ENCODE measurements around the gene MAML3. TPM values are rescaled to one million over a fixed set of nuclear protein-coding genes. Genes with fewer than 3 reads are reported as not detected.

The MAML3 gene
- total RNA-seq, 6 donors from 2014 or later = 9.6 to 31.4 (median 14.5) TPM

DNA sequence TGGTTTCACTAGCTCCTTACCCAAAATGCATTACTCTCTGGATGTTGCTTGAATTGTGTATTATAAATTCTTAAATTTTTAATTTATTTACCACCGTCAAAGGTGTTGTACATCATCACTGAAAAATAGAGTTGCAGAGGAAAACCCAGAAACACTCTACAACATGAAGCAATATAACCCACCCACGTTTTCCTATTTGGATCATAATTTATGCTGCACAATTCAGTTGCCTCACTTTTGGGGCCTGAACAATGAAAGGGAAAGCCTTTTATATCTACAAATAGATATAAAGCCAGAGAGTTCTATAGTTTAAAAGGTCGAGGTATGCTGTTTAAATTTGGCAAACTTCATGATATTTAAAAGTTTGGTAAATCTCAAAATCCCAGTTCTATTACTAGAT is 372.9 kb downstream of the MAML3 start:
- WGBS, 2 donors = 69 to 89% methylated on average over 3 of the region's 3 CpGs
- no peak overlapping the region for H3K27ac ChIP-seq
- no peaks in the 10 kb centered on the region for H3K9me3 ChIP-seq
- TF ChIP-seq POLR2AphosphoS5 (IDR thresholded peaks at IDR 0.05) (no peak), POLR2A (IDR thresholded peaks at IDR 0.05) (no peak), EP300 (IDR thresholded peaks at IDR 0.05) (no peak)
- TF ChIP-seq, protein P1, sequence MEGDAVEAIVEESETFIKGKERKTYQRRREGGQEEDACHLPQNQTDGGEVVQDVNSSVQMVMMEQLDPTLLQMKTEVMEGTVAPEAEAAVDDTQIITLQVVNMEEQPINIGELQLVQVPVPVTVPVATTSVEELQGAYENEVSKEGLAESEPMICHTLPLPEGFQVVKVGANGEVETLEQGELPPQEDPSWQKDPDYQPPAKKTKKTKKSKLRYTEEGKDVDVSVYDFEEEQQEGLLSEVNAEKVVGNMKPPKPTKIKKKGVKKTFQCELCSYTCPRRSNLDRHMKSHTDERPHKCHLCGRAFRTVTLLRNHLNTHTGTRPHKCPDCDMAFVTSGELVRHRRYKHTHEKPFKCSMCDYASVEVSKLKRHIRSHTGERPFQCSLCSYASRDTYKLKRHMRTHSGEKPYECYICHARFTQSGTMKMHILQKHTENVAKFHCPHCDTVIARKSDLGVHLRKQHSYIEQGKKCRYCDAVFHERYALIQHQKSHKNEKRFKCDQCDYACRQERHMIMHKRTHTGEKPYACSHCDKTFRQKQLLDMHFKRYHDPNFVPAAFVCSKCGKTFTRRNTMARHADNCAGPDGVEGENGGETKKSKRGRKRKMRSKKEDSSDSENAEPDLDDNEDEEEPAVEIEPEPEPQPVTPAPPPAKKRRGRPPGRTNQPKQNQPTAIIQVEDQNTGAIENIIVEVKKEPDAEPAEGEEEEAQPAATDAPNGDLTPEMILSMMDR (IDR thresholded peaks at IDR 0.05) = no peak
- no peaks in the 10 kb centered on the region for H3K27me3 ChIP-seq
- ATAC-seq (ENCODE audit: low FRiP score in 2 of 2) (no peak), DNase-seq (no peak)
- no peaks in the 10 kb centered on the region for H3K36me3 ChIP-seq
- no peaks in the 10 kb centered on the region for H3K4me1 ChIP-seq
- no peak overlapping the region for H3K4me3 ChIP-seq

DNA sequence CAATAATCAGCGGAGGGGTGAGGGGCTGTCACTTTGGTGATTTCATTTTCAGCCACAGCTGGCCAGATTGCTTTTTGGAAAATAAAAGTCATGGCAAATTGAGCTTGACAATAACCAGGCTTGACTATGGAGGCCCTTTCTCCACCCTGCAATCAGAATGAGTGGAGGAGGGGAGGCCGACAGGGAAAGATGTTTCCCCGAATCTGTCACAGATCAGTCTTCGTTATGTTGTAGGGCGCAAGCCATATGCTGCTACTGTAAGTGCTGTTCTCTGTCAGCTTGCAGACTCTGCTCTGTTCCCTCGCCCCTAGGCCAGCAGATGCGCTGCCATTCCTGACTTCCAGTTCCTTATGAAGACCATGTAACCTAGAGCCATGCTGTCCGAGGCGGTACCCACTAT is 374.3 kb downstream of the MAML3 start:
- no peak for DNase-seq
- Histone ChIP-seq H3K4me3 (no peak overlapping the region), H3K27ac (no peak overlapping the region), H3K36me3 (no peaks in the 10 kb centered on the region), H3K4me1 (no peaks in the 10 kb centered on the region), H3K27me3 (no peaks in the 10 kb centered on the region), H3K9me3 (no peaks in the 10 kb centered on the region)
- WGBS, 2 donors = 97 to 99% methylated on average over 9 of the region's 9 CpGs
- no peak for TF ChIP-seq POLR2A (IDR thresholded peaks at IDR 0.05)
- TF ChIP-seq, protein P1 (IDR thresholded peaks at IDR 0.05) = no peak
- no peak for TF ChIP-seq EP300 (IDR thresholded peaks at IDR 0.05)
- no peak for TF ChIP-seq POLR2AphosphoS5 (IDR thresholded peaks at IDR 0.05)
- ATAC-seq (ENCODE audit: low FRiP score in 2 of 2) = no peak

DNA sequence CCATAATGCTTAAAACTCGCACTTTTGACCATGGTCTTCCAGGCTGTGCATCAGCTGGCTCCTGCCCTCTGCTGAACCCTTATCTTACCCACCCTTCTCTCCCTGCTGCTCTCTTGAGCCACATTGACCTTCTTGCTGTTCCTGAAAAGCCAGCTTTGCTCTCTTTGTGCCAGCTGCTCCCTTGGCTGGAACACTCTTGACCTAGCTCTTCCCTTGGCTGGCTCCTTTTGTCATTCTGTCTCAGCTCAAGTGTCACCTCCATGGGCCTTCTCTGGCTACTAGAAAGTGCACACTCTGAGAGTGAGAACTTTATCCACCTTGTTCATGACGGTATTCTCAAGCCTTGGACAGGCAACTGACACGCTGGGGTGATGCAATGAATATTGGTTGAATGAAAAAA is 376.2 kb downstream of the MAML3 start:
- TF ChIP-seq EP300 (IDR thresholded peaks at IDR 0.05) (no peak), POLR2AphosphoS5 (IDR thresholded peaks at IDR 0.05) (no peak), POLR2A (IDR thresholded peaks at IDR 0.05) (no peak)
- TF ChIP-seq, protein P1 (IDR thresholded peaks at IDR 0.05) = no peak
- ATAC-seq (ENCODE audit: low FRiP score in 2 of 2) (no peak), DNase-seq (no peak)
- H3K27me3 ChIP-seq = no peaks in the 10 kb centered on the region
- no peaks in the 10 kb centered on the region for H3K36me3 ChIP-seq
- 95 to 98% methylated on average over 3 of the region's 3 CpGs for WGBS, 2 donors
- H3K27ac ChIP-seq = no peak overlapping the region
- H3K4me3 ChIP-seq = no peak overlapping the region
- no peaks in the 10 kb centered on the region for H3K4me1 ChIP-seq
- H3K9me3 ChIP-seq = no peaks in the 10 kb centered on the region

DNA sequence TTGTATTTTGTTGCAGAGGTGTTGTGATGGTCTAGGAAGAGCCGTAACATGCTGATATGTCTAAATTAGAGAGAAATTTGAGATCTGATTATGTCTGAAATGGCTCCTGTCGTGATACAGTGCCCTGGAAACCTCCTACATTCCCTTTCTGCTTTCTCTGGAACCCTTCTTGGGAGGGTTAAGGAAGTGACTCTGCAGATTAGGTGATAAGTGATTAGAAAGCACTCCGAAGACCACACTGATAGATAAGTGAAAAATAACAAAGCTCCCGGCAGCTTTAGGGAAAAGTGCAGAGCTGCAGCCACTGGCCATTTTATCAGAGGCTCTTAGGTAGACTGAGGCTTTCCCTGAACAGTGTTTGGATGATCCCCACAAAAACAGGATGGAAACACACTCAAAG is 377.7 kb downstream of the MAML3 start:
- DNase-seq (no peak), ATAC-seq (ENCODE audit: low FRiP score in 2 of 2) (no peak)
- Histone ChIP-seq H3K9me3 (no peaks in the 10 kb centered on the region), H3K36me3 (no peaks in the 10 kb centered on the region), H3K4me3 (no peak overlapping the region), H3K27ac (no peak overlapping the region), H3K4me1 (no peaks in the 10 kb centered on the region), H3K27me3 (no peaks in the 10 kb centered on the region)
- WGBS, 2 donors = 48 to 61% methylated on average over 4 of the region's 4 CpGs
- TF ChIP-seq, protein P1 (IDR thresholded peaks at IDR 0.05) = no peak
- no peak for TF ChIP-seq POLR2AphosphoS5 (IDR thresholded peaks at IDR 0.05)

DNA sequence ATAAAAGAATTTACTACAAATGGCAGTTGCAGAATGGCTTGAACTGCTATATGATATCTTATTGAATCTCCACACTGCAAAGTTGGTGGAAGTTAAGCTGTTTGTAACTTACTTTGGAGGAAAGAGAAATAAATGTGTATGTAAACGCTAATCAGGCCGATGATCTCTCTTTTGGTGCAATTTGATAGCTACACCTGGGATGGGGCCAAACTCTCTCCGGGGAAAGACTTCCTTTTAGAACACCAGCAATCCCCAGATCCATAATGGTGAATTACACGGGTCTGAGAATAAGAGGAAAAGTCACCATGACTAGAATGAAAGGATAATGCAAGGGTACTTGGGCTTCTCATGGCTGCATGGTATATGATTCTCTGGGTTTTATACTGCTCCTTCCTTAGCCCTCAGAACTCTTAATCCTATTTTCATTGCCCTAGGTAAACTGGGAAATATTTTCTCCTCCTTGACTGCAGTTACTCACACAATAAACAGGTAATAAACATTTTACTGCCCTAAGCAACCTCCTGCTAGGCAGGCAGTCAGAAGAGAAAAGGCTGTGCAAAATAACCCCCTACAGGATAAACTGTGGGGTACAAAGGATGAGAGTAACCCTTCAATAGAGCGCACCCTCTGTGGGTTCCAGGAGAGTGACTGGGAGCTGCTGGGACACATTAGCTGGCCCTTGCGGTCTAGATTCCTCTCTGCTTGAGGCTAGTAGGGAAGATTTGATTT is 379.1 kb downstream of the MAML3 start:
- no peak for ATAC-seq (ENCODE audit: low FRiP score in 2 of 2)
- WGBS, 2 donors = 69 to 75% methylated on average over 6 of the region's 6 CpGs
- H3K27ac ChIP-seq = no peak overlapping the region

More for the DNA sequence above, 379.1 kb downstream of the MAML3 start:
- TF ChIP-seq, protein P1 (IDR thresholded peaks at IDR 0.05) = no peak
- TF ChIP-seq EP300 (IDR thresholded peaks at IDR 0.05) (no peak), POLR2A (IDR thresholded peaks at IDR 0.05) (no peak), POLR2AphosphoS5 (IDR thresholded peaks at IDR 0.05) (no peak)
- Histone ChIP-seq H3K4me1 (peaks cover 0 to 7% (median 2%) of the 10 kb centered on the region in 4 donors), H3K27me3 (no peaks in the 10 kb centered on the region), H3K4me3 (no peak overlapping the region), H3K9me3 (no peaks in the 10 kb centered on the region), H3K36me3 (no peaks in the 10 kb centered on the region)
- no peak for DNase-seq

All from upper lobe of left lung (tissue), 6 donors.